Endothelial cell of umbilical vein (primary cell): ENCODE measurements around the gene AFTPH. TPM values are rescaled to one million over a fixed set of nuclear protein-coding genes. Genes with fewer than 3 reads are reported as not detected.

Source experiments
- BruUV-seq: library from RNA; stranded (reverse); fragments of 400-500 nt; replicated peaks from 2 replicates; lab custom pipeline; 2021; lab: Mats Ljungman, UMichigan
- CTCF ChIA-PET: fragments of 300-600, 350-600 bp; sonication (Branson Sonifier 250); formaldehyde crosslinking; loops from one replicate; lab custom pipeline; 2021; ENCODE audit warnings: antibody characterized with exemption, inconsistent platforms; lab: Charles Lee
- POLR2A ChIA-PET: fragments of 300-600, 350-600 bp; sonication (Branson Sonifier 250); formaldehyde crosslinking; loops from one replicate; lab custom pipeline; 2021; ENCODE audit warnings: antibody characterized with exemption, inconsistent platforms; lab: Charles Lee
- DNase-seq: peaks from one replicate; pipeline ENCODE4 v3.0.0-alpha.2; 2011; ENCODE audit warnings: low read depth, low spot score
- FAIRE-seq: peaks from 2 replicates; lab custom pipeline; 2011; peaks lifted over from hg19 to GRCh38; lab: Jason Lieb, UNC
- H2AFZ ChIP-seq: 2 replicates; pipeline ENCODE4 v1.6.0; 2012; ENCODE audit warnings: low read depth, low read length, control low read depth, inconsistent platforms
- H3K27ac ChIP-seq: 2 replicates; pipeline ENCODE4 v1.5.1; 2011; ENCODE audit warnings: low read depth, mild to moderate bottlenecking, control low read depth, low read length, moderate library complexity; ENCODE audit not compliant: insufficient read depth
- H3K27me3 ChIP-seq, 2 experiments: 2 replicates each; pipeline versions ENCODE4 v1.6.0 to v1.6.1; 2011; ENCODE audit warnings: low read length in 2 of 2, mixed read lengths in 1 of 2; ENCODE audit not compliant: control insufficient read depth in 2 of 2, insufficient read depth in 2 of 2
- H3K36me3 ChIP-seq, 2 experiments: 2 replicates in 1 of 2; 3 replicates in 1 of 2; pipeline ENCODE4 v1.5.1; 2011; ENCODE audit warnings: low read length in 2 of 2, mild to moderate bottlenecking in 1 of 2, moderate library complexity in 1 of 2; ENCODE audit not compliant: control insufficient read depth in 2 of 2, insufficient read depth in 2 of 2; ENCODE audit errors: extremely low read depth in 1 of 2
- H3K4me1 ChIP-seq: 3 replicates; pipeline ENCODE4 v1.5.1; 2011; ENCODE audit warnings: mild to moderate bottlenecking, low read length; ENCODE audit not compliant: control insufficient read depth, insufficient read depth; ENCODE audit errors: extremely low read depth
- H3K4me2 ChIP-seq: 2 replicates; pipeline ENCODE4 v1.6.1; 2011; ENCODE audit warnings: low read length, control low read depth, mixed read lengths; ENCODE audit not compliant: insufficient read depth
- H3K4me3 ChIP-seq, 3 experiments: fragments of 200-600 bp in 1 of 3; sonication (generic), shearing (Covaris generic) in 1 of 3; replicated peaks in 1 of 3; 2 replicates each; pipeline ENCODE4 v1.5.1; 2011 to 2016; ENCODE audit warnings: control low read depth in 3 of 3, low read length in 3 of 3, mild to moderate bottlenecking in 2 of 3, inconsistent platforms in 1 of 3, low read depth in 1 of 3, moderate library complexity in 1 of 3; ENCODE audit not compliant: insufficient read depth in 1 of 3
- H3K79me2 ChIP-seq: 2 replicates; pipeline ENCODE4 v1.6.0; 2012; ENCODE audit warnings: low read length, inconsistent platforms; ENCODE audit not compliant: control insufficient read depth, insufficient read depth
- H3K9ac ChIP-seq: replicated peaks from 2 replicates; pipeline ENCODE3; 2011; ENCODE audit warnings: low read length, control low read depth; ENCODE audit not compliant: insufficient read depth; ENCODE audit errors: extremely low read depth
- H3K9me1 ChIP-seq: replicated peaks from 3 replicates; pipeline ENCODE4 v1.6.0; 2011; ENCODE audit warnings: mild to moderate bottlenecking, low read length; ENCODE audit not compliant: control insufficient read depth, insufficient read depth; ENCODE audit errors: extremely low read depth
- H3K9me3 ChIP-seq: replicated peaks from 2 replicates; pipeline ENCODE4 v1.5.1; 2012; ENCODE audit warnings: low read length, inconsistent platforms; ENCODE audit not compliant: control insufficient read depth, insufficient read depth
- H4K20me1 ChIP-seq: replicated peaks from 2 replicates; pipeline ENCODE3; 2011; ENCODE audit warnings: mild to moderate bottlenecking, low read length; ENCODE audit not compliant: control insufficient read depth, insufficient read depth; ENCODE audit errors: extremely low read depth
- FOS ChIP-seq: IDR thresholded peaks from 2 replicates; pipeline ENCODE4 v1.6.1; 2011; ENCODE audit warnings: mild to moderate bottlenecking, low read length, moderate library complexity, borderline replicate concordance; ENCODE audit not compliant: insufficient read depth
- JUN ChIP-seq: IDR thresholded peaks from 2 replicates; pipeline ENCODE4 v1.6.1; 2011; ENCODE audit warnings: borderline replicate concordance, low read depth; ENCODE audit not compliant: insufficient read length, insufficient read depth
- MAX ChIP-seq: IDR thresholded peaks from 2 replicates; pipeline ENCODE4 v1.6.1; 2011; ENCODE audit not compliant: insufficient read depth, insufficient read length
- MYC ChIP-seq: IDR thresholded peaks from one replicate; pipeline ENCODE4 v1.6.1; 2011; ENCODE audit warnings: mild to moderate bottlenecking, low read depth, low read length
- POLR2AphosphoS5 ChIP-seq: IDR thresholded peaks from 2 replicates; pipeline ENCODE4 v1.6.1; 2012; ENCODE audit warnings: low read depth, mild to moderate bottlenecking, control low read depth, low read length, moderate library complexity; ENCODE audit not compliant: insufficient read depth
- dilution Hi-C: fragments of 300-500 bp; cut with MboI; formaldehyde crosslinking; loops from one replicate; pipeline ENCODE4 v1.15.0; 2019; ENCODE audit warnings: low sequenced_read_pairs; ENCODE audit not compliant: extremely low pct_ligation_motif_present
- intact Hi-C: fragments of 100-400 bp; cut with micrococcal nuclease; formaldehyde crosslinking; loops from one replicate; pipeline ENCODE4 v1.10.0; 2022
- polyA plus RNA-seq, 4 experiments: library from polyadenylated mRNA; depleted of rRNA in 3 of 4; stranded (reverse) in 3 of 4; unstranded in 1 of 4; fragments of >200 nt; gene quantifications; 2 replicates each; pipeline versions ENCODE4 v1.2.1 to v1.2.3, GENCODE V29; 2011 to 2012; ENCODE audit warnings: missing spikeins in 1 of 4
- total RNA-seq: library from RNA; stranded (reverse); gene quantifications from 2 replicates; pipeline ENCODE4 v1.2.3, GENCODE V29; 2021

AFTPH gene
- total and polyA plus RNA-seq, 2 donors (not counting 3 experiments of a cell fraction or from before 2014, with no cell fraction given), result 6.9 to 15.3 TPM

DNA sequence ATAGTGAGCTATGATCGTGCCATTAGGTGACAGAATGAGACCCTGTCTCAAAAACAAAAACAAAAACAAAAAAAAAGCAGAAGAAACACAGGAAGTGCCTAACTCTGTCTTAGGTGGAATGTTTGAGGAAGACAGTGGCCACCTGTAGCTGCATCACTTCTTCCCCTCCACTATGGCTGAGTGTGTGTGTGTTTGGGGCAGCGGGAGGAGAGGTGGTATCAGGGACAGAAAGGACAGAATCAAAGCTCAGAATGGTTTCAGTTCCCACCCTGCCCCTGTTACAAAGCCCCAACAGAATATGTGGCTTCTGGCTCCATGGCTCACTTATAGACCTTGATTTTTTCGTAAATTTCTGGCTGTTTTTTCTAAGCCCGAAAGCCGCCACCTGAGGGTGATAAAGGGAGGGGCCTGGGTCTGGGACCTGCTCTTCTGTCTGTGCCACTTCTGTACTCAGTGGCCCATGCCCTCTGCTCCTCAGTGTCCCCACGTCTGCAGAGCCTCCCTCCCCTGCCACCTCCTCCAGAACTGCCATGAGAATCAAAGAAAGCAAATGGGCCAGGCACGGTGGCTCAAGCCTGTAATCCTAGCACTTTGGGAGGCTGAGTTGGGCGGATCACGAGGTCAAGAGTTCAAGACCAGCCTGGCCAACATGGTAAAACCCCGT is 102.2 kb downstream of the AFTPH start:
- CTCF ChIA-PET, result interaction anchor here (1.1 to 5.4 kb wide), 5 partner anchors 8 to 205 kb away, joined by 3 to 25 read pairs (median 4); no protein-coding TSS in a partner anchor
- no peak overlapping the region for H3K27ac ChIP-seq
- FAIRE-seq, result peak; percentile 44
- H3K79me2 ChIP-seq, result no peaks in the 10 kb centered on the region
- H3K27me3 ChIP-seq, result no peaks in the 10 kb centered on the region
- dilution Hi-C loops (no loop called here), intact Hi-C loops (no loop called here)
- TF ChIP-seq POLR2AphosphoS5 (no peak), FOS (no peak), JUN (no peak), MYC (no peak), MAX (no peak)
- H3K4me1 ChIP-seq, result no peaks in the 10 kb centered on the region
- H3K9me1 ChIP-seq, result no peaks in the 10 kb centered on the region
- no peaks in the 10 kb centered on the region for H3K9me3 ChIP-seq
- no peaks in the 10 kb centered on the region for H3K36me3 ChIP-seq
- no peak overlapping the region for H3K9ac ChIP-seq
- H3K4me2 ChIP-seq, result no peak overlapping the region
- BruUV-seq, result no TSS peak
- no peak overlapping the region for H2AFZ ChIP-seq
- POLR2A ChIA-PET, result no interaction called here
- DNase-seq, result no peak
- H4K20me1 ChIP-seq, result no peaks in the 10 kb centered on the region
- H3K4me3 ChIP-seq, result no peak overlapping the region
